ENCODE results near the gene IFNGR2. TPM values are rescaled to one million over a fixed set of nuclear protein-coding genes. Genes with fewer than 3 reads are reported as not detected.

IFNGR2 gene
- total and polyA plus RNA-seq, 4 donors = 67.1 to 77.7 (median 67.1) TPM

- Histone ChIP-seq H3K4me3 (ENCODE audit: low read depth, low read length) (no peak overlapping the region), H3K4me1 (ENCODE audit: control insufficient read depth, insufficient read depth, low read length) (no peaks in the 10 kb centered on the region), H3K9me3 (ENCODE audit: control insufficient read depth, insufficient read depth, low read length) (no peaks in the 10 kb centered on the region), H3K27ac (ENCODE audit: low read depth, low read length) (no peak overlapping the region), H3K27me3 (ENCODE audit: control insufficient read depth, insufficient read depth, low read length) (no peaks in the 10 kb centered on the region), H3K36me3 (ENCODE audit: control insufficient read depth, insufficient read depth, low read length) (peaks cover 79% of the 10 kb centered on the region)
- 96% methylated on average over 7 of the region's 8 CpGs for WGBS (ENCODE audit: insufficient coverage)
- DNase-seq (ENCODE audit: low read depth in 4 of 6, low spot score in 6 of 6) = no peak
Observed at GRCh38 chr21:33428669-33429068, 25.5 kb downstream of the IFNGR2 start.

- no peaks in the 10 kb centered on the region for H3K27me3 ChIP-seq (ENCODE audit: control insufficient read depth, insufficient read depth, low read length)
- no peaks in the 10 kb centered on the region for H3K4me1 ChIP-seq (ENCODE audit: control insufficient read depth, insufficient read depth, low read length)
- H3K4me3 ChIP-seq (ENCODE audit: low read depth, low read length) = no peak overlapping the region
- no peak overlapping the region for H3K27ac ChIP-seq (ENCODE audit: low read depth, low read length)
- H3K9me3 ChIP-seq (ENCODE audit: control insufficient read depth, insufficient read depth, low read length) = no peaks in the 10 kb centered on the region
- WGBS (ENCODE audit: insufficient coverage) = 100% methylated on average over 2 of the region's 3 CpGs
- peaks cover 73% of the 10 kb centered on the region for H3K36me3 ChIP-seq (ENCODE audit: control insufficient read depth, insufficient read depth, low read length)
- DNase-seq (ENCODE audit: low read depth in 4 of 6, low spot score in 6 of 6) = no peak
Observed at GRCh38 chr21:33430858-33431257, 27.6 kb downstream of the IFNGR2 start.

GRCh38 chr21:33432496-33432895, 29.3 kb downstream of the IFNGR2 start:
- Histone ChIP-seq H3K4me3 (ENCODE audit: low read depth, low read length) (no peak overlapping the region), H3K4me1 (ENCODE audit: control insufficient read depth, insufficient read depth, low read length) (no peaks in the 10 kb centered on the region), H3K27me3 (ENCODE audit: control insufficient read depth, insufficient read depth, low read length) (no peaks in the 10 kb centered on the region), H3K9me3 (ENCODE audit: control insufficient read depth, insufficient read depth, low read length) (no peaks in the 10 kb centered on the region), H3K27ac (ENCODE audit: low read depth, low read length) (no peak overlapping the region), H3K36me3 (ENCODE audit: control insufficient read depth, insufficient read depth, low read length) (peaks cover 78% of the 10 kb centered on the region)
- no peak for DNase-seq (ENCODE audit: low read depth in 4 of 6, low spot score in 6 of 6)
- WGBS (ENCODE audit: insufficient coverage) = 100% methylated on average over 2 of the region's 6 CpGs

GRCh38 chr21:33433001-33433400, 29.8 kb downstream of the IFNGR2 start:
- 100% methylated on average over 5 of the region's 8 CpGs for WGBS (ENCODE audit: insufficient coverage)

GRCh38 chr21:33433425-33434114, 30.4 kb downstream of the IFNGR2 start:
- Histone ChIP-seq H3K36me3 (ENCODE audit: control insufficient read depth, insufficient read depth, low read length) (peaks cover 78% of the 10 kb centered on the region), H3K27ac (ENCODE audit: low read depth, low read length) (no peak overlapping the region), H3K4me1 (ENCODE audit: control insufficient read depth, insufficient read depth, low read length) (no peaks in the 10 kb centered on the region), H3K9me3 (ENCODE audit: control insufficient read depth, insufficient read depth, low read length) (no peaks in the 10 kb centered on the region), H3K27me3 (ENCODE audit: control insufficient read depth, insufficient read depth, low read length) (no peaks in the 10 kb centered on the region), H3K4me3 (ENCODE audit: low read depth, low read length) (no peak overlapping the region)
- WGBS (ENCODE audit: insufficient coverage) = 86% methylated on average over 5 of the region's 8 CpGs
- DNase-seq (ENCODE audit: low read depth in 4 of 6, low spot score in 6 of 6) = no peak

More at GRCh38 chr21:33433001-33433400, 29.8 kb downstream of the IFNGR2 start:
- H3K27ac ChIP-seq (ENCODE audit: low read depth, low read length) = no peak overlapping the region
- no peaks in the 10 kb centered on the region for H3K4me1 ChIP-seq (ENCODE audit: control insufficient read depth, insufficient read depth, low read length)
- no peaks in the 10 kb centered on the region for H3K27me3 ChIP-seq (ENCODE audit: control insufficient read depth, insufficient read depth, low read length)
- no peak for DNase-seq (ENCODE audit: low read depth in 4 of 6, low spot score in 6 of 6)
- no peaks in the 10 kb centered on the region for H3K9me3 ChIP-seq (ENCODE audit: control insufficient read depth, insufficient read depth, low read length)
- H3K4me3 ChIP-seq (ENCODE audit: low read depth, low read length) = no peak overlapping the region
- peaks cover 80% of the 10 kb centered on the region for H3K36me3 ChIP-seq (ENCODE audit: control insufficient read depth, insufficient read depth, low read length)

- Histone ChIP-seq H3K9me3 (ENCODE audit: control insufficient read depth, insufficient read depth, low read length) (no peaks in the 10 kb centered on the region), H3K27me3 (ENCODE audit: control insufficient read depth, insufficient read depth, low read length) (no peaks in the 10 kb centered on the region), H3K4me3 (ENCODE audit: low read depth, low read length) (no peak overlapping the region), H3K27ac (ENCODE audit: low read depth, low read length) (no peak overlapping the region), H3K4me1 (ENCODE audit: control insufficient read depth, insufficient read depth, low read length) (no peaks in the 10 kb centered on the region), H3K36me3 (ENCODE audit: control insufficient read depth, insufficient read depth, low read length) (peaks cover 67% of the 10 kb centered on the region)
- no CpG with 5 or more reads among the region's 5 CpGs for WGBS (ENCODE audit: insufficient coverage)
- DNase-seq (ENCODE audit: low read depth in 4 of 6, low spot score in 6 of 6) = no peak
Observed at GRCh38 chr21:33434770-33435360, 31.7 kb downstream of the IFNGR2 start.

GRCh38 chr21:33437140-33437539, 33.9 kb downstream of the IFNGR2 start:
- H3K27me3 ChIP-seq (ENCODE audit: control insufficient read depth, insufficient read depth, low read length) = no peaks in the 10 kb centered on the region
- H3K4me1 ChIP-seq (ENCODE audit: control insufficient read depth, insufficient read depth, low read length) = peaks cover 2% of the 10 kb centered on the region
- H3K36me3 ChIP-seq (ENCODE audit: control insufficient read depth, insufficient read depth, low read length) = peaks cover 49% of the 10 kb centered on the region
- DNase-seq (ENCODE audit: low read depth in 4 of 6, low spot score in 6 of 6) = no peak
- no peak overlapping the region for H3K27ac ChIP-seq (ENCODE audit: low read depth, low read length)
- no peaks in the 10 kb centered on the region for H3K9me3 ChIP-seq (ENCODE audit: control insufficient read depth, insufficient read depth, low read length)
- no CpG with 5 or more reads among the region's 6 CpGs for WGBS (ENCODE audit: insufficient coverage)
- no peak overlapping the region for H3K4me3 ChIP-seq (ENCODE audit: low read depth, low read length)

GRCh38 chr21:33441489-33442477, 38.6 kb downstream of the IFNGR2 start:
- DNase-seq (ENCODE audit: low read depth in 4 of 6, low spot score in 6 of 6) = no peak
- H3K9me3 ChIP-seq (ENCODE audit: control insufficient read depth, insufficient read depth, low read length) = no peaks in the 10 kb centered on the region
- H3K36me3 ChIP-seq (ENCODE audit: control insufficient read depth, insufficient read depth, low read length) = peaks cover 26% of the 10 kb centered on the region
- no CpG with 5 or more reads among the region's 11 CpGs for WGBS (ENCODE audit: insufficient coverage)
- H3K4me1 ChIP-seq (ENCODE audit: control insufficient read depth, insufficient read depth, low read length) = peaks cover 4% of the 10 kb centered on the region
- H3K4me3 ChIP-seq (ENCODE audit: low read depth, low read length) = no peak overlapping the region
- H3K27ac ChIP-seq (ENCODE audit: low read depth, low read length) = no peak overlapping the region
- no peaks in the 10 kb centered on the region for H3K27me3 ChIP-seq (ENCODE audit: control insufficient read depth, insufficient read depth, low read length)

GRCh38 chr21:33443194-33443593, 40.0 kb downstream of the IFNGR2 start:
- H3K27me3 ChIP-seq (ENCODE audit: control insufficient read depth, insufficient read depth, low read length) = no peaks in the 10 kb centered on the region
- no peak for DNase-seq (ENCODE audit: low read depth in 4 of 6, low spot score in 6 of 6)
- H3K4me1 ChIP-seq (ENCODE audit: control insufficient read depth, insufficient read depth, low read length) = peaks cover 4% of the 10 kb centered on the region
- WGBS (ENCODE audit: insufficient coverage) = 80% methylated on average over 1 of the region's 5 CpGs
- no peaks in the 10 kb centered on the region for H3K9me3 ChIP-seq (ENCODE audit: control insufficient read depth, insufficient read depth, low read length)
- no peak overlapping the region for H3K4me3 ChIP-seq (ENCODE audit: low read depth, low read length)
- H3K27ac ChIP-seq (ENCODE audit: low read depth, low read length) = no peak overlapping the region
- H3K36me3 ChIP-seq (ENCODE audit: control insufficient read depth, insufficient read depth, low read length) = peaks cover 20% of the 10 kb centered on the region
